Measurements from ENCODE around the gene SLC5A11.

SLC5A11 gene

DNA sequence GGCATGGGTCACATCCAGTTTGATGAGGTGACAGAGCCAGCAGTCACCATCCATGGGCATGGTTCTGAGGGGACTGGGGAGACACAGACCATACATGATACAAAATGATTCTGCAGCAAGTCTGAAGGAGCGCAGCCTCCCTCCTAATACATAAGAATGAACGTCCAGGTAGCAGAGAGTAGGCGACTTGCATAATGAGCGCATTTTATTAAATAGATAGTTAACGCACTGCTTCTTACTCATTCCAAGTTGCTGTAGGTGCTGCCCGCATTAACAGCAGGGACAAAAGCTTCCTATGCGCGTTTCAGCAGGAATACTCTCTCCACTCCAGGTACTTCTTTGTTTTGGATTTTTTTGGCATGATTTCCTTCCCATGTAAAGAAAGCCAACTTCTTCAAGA is 73.8 kb downstream of the SLC5A11 start:
- DNase-seq (ENCODE audit: low read depth, low spot score) = no peak

DNA sequence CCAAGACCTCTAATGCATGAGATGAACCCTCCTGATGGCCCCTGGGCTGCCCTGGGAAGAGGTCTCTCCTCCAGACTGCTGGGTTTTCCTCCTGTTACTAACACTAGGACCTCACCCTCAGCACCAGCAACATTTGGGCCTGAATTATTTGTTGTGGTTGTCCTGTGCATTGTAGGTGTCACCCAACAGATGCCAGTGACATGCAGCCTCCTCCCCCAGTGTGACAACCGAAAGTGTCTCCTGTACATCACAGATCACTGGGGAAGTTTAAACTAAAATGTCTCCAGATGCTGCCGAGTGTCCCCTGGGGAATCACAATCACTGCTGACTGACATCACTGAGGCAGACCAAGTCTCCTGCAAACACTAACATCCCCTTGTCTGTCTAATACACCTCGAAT is 74.8 kb downstream of the SLC5A11 start:
- DNase-seq (ENCODE audit: low read depth, low spot score) = no peak

DNA sequence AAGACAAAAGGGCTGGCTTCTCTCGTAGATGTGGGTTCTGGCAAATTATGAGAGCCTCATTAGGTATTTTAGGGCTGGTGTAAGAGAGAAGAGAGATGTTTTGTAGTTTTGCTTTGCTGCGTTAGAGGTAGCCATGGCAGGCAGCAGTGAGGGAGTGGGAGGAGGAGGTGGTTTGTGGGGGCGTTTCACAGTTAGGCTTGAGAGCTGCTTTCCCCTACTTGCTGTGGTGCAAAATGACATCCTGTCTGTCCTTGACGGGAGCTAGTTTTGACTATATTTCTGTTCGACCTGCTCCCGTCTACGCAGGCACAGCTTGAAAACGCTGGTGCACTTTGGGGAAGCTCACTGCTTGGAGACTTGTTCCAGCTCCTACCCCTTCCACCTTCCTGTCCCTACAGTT is 75.5 kb downstream of the SLC5A11 start:
- no peak for DNase-seq (ENCODE audit: low read depth, low spot score)

DNA sequence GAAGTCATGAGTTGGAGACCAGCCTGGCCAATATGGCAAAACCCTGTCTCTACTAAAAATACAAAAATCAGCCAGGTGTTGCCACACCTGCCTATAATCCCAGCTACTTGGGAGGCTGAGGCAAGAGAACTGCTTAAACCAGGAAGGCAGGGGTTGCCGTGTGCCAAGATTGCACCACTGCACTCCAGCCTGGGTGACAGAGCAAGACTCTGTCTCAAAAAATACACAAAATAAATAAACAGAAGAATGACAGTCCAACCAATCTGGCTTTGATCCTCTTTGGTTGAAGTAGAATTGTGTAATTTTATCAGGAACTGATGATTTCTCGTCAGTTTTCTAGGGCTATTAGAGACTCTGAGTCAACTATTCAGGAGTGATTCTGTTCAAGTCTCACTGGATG is 79.4 kb downstream of the SLC5A11 start:
- no peak for DNase-seq (ENCODE audit: low read depth, low spot score)

DNA sequence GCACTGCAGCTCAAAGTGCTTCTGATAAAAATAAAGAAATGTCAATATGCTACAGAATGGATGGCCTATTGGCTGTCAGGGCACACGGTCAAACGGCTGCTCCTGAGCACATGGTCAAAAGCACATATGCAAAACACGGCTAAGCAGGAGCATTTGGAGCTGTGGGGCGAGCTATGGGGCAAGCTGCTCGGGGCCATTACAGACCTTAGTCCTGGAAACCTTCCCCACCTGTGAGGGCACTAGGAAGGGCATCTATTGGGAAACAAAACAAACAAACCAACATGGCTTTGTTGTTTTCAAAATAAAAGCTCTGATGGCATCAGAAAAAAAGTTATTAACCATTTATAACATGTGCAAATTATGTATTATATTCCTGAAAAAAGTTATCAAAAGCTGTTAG is 83.6 kb downstream of the SLC5A11 start:
- no peak for DNase-seq (ENCODE audit: low read depth, low spot score)

DNA sequence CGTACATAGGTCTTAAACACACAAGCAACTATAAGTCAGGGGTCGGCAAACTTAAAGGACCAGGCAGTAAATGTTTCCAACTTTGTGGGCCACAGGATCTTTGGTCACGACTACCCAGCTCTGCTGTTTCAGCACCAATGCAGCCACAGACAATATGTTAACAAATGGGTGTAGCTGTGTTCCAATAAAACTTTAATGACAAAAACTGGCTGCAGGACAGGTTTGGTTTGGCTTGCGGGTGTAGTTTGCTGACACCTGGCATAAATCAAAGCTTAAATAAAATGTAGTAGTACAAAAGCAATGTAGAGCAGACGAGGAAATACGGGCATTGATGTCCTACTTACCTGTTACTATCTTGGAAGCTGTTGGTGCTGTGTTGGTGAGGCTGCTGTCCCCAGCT is 84.7 kb downstream of the SLC5A11 start:
- no peak for DNase-seq (ENCODE audit: low read depth, low spot score)

DNA sequence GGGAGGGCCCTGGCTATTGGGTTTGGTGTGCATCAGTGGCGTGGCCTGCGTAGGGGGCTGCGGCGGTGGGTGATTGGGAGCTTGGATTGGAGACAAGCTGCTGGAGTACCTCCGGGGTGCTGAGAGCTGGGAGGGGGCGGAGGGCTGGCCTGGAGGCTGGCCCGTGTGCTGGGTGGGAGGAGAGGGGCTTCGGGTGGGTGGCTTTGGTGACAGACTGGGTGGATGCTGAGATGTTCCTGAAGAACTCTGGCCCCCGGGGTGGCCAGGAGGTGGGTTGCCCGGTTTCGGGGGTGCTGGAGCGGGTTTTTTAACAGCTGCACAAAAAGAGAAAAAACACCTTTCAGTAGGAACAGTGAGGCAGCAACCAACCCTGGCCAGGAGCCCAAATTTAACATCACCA is 85.3 kb downstream of the SLC5A11 start:
- DNase-seq (ENCODE audit: low read depth, low spot score) = no peak

DNA sequence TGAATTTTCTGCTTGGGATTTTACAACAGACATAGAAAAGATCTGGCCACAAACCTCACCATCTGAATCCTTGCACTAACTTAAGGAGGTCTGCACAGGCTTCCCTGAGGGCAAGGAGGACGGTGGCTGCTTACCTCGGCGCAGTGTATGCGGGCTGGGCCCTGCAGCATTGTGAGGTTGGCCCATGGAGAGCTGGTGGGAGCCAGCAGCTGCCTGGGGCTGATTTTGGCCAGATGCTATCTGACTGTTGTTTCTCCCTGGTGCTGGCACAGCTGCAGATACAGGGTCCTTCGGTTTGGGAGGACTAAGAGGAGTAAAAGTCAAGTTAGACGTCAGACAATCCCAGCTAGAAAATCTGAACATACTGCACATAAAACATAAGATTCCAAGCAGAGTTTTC is 89.6 kb downstream of the SLC5A11 start:
- peak; percentile 82 for DNase-seq (ENCODE audit: low read depth, low spot score)

DNA sequence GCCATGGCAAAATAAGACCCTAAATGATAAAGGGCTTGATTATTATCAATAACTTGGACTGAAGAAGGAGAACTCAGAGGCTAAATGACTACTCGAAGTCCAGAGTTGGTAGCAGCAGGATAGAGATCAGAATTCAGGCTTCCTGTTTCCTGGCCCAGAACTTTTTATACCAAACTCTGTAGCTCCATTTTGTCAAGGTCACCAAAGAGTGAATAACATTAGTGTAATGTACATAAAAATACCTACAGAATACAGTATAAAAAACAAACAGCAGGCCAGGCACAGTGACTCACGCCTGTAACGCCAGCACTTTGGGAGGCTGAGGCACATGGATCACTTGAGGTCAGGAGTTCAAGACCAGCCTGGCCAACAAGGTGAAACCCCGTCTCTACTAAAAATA is 90.4 kb downstream of the SLC5A11 start:
- DNase-seq (ENCODE audit: low read depth, low spot score) = no peak

DNA sequence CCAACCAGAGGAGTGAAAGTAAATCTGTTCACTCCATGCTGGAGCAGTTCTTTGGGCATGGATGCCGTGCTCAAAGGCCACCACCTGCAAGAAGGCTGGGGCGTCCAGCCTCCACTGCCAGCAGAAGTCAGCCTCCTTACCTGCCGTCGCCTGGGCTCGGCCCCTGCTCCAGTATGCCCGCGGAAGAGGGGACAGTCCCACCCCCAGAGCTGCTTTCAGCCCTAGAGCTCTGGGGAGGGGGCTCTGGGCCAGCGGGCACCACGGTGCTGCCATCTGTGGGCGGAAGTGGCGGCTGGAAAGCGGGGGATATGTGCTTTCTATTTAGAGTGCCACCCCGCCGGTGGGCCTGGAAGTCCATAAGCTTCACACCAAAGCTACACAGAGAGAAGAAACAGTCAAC is 93.5 kb downstream of the SLC5A11 start:
- DNase-seq (ENCODE audit: low read depth, low spot score) = no peak

DNA sequence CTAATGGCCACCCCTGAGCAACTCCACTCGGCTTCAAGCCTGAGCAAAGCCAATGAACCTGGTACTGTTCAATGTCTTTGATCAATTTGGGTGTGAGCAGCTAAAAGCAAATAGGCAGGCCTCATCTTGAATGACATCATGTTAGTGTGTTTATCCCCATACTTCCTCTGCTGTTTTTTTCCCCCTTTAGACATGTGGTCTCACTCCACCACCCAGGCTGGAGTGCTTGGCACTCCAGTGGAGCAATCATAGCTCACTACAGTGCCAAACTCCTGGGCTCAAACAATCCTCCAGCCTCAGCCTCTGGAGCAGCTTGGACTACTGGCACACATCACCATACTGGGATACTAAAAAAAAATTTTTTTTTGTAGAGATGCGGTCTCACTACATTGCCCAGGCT is 94.0 kb downstream of the SLC5A11 start:
- DNase-seq (ENCODE audit: low read depth, low spot score) = no peak

DNA sequence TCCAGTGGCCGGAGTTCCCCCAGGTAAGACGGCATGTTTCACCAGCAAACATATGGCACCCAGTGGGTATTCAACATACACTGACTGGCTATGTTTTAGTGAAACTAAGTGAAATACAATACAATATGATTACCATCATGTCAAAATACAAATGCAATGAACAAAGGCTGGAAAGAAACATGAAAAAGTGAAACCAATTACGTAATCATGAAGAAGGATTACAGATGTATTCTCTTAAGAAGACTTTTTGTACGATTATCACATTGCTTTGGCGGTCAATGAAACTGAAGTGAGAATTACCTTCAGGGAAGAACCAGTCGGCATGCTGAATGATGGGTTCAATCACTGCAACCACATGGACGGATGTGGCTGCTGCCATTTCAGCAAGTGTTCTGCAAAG is 97.7 kb downstream of the SLC5A11 start:
- DNase-seq (ENCODE audit: low read depth, low spot score) = no peak

DNA sequence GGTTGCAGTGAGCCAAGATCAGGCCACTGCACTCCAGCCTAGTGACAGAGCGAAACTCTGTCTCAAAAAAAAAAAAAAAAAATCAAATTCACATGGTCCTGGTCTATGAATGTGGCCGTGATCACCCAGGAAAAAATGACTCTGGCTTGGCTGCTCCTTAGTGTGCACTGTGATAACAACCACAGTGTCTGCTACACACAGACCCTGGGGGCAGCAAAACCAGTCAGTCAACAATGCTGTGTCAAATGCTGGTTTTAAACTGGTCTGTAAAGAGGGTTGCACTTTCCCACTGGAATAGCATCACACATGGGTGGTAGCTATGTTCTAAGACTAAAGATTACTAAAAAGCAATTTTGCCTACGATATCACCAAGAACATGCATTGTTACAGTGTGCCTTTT is 98.4 kb downstream of the SLC5A11 start:
- DNase-seq (ENCODE audit: low read depth, low spot score) = peak; percentile 42

DNA sequence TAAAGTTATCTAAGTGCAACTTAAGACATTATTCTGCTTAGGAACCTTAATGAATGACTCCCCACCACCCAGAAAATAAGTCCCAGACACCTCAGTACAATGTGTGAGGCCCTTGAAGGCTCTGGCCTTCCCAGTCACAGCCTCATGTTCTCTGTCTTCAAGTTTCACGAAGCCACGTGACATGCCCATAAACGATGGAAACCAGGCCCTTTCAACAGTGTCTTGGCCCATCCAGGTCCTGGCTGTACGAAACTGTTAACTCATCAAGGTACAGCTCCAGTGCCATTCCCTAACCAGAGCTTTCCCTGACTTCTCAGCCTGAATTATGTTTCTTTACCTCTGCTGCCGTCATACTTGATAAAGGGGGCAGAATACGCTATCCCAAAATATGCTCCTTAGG is 100.4 kb downstream of the SLC5A11 start:
- DNase-seq (ENCODE audit: low read depth, low spot score) = no peak

DNA sequence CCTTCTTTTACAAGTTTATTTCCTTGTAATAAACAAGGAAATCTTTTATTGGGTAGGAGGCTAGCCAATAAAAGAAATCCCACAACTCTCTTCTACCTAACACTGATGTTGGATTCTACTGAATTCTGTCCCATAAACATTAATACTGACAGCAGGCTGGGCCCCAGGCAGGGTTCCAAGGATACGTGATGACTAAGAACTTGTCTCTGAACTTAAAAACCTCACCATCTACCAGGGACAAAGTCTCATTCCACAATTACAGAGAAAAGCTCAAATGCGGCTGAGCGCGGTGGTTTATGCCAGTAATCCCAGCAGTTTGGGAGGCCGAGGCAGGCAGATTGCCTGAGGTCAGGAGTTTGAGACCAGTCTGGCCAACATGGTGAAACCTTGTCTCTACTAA is 104.5 kb downstream of the SLC5A11 start:
- DNase-seq (ENCODE audit: low read depth, low spot score) = no peak

DNA sequence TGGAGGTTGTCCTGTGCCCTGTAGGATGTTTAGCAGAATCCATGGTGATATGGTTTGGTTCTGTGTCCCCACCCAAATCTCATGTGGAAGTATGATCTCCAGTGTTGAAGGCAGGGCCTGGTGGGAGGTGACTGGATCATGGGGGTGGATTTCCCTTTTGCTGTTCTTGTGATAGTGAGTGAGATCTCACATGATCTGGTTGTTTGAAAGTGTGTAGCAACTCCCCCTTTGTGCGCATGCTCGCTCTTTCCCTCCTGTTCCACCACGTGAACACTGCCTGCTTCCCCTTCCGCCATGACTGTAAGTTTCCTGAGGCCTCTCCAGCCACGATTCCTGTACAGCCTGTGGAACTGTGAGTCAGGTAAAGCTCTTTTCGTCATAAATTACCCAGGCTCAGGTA is 107.5 kb downstream of the SLC5A11 start:
- DNase-seq (ENCODE audit: low read depth, low spot score) = no peak

DNA sequence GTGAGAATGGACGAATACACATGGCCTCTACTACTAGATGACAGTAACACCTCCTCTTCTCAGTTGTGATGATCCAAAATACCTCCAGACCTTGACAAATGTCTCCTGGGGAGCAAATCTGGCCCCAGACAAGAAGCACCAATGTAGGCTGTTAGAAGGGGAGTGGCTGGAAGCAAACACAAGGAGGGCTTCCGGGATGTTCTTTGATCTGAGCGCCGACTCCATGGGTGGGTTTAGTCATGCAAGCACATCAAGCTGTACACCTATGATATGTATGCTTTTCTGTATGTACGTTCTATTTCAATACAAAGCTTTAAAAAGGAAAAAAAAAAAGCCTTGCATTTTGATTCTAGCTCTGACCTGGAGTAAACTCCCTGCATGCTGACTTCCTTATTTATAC is 108.0 kb downstream of the SLC5A11 start:
- DNase-seq (ENCODE audit: low read depth, low spot score) = no peak

DNA sequence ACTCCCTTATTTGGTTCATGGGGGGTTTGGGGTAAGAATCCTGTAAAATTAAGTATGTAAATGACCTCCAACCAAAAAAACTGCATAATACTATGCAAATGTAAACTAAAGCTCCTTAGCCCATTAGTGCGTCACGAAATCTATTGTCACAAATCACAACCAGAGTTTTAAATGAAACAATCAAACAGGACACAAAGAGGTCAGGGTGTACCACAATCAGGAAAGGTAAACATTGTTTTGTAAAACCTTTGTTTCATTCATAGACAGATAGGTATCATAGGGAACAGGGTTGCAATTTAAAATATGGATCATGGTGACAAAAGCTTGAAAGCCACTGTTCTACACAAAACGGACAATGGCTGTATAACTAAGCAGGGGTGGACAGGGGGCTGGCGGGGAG is 108.4 kb downstream of the SLC5A11 start:
- no peak for DNase-seq (ENCODE audit: low read depth, low spot score)

DNA sequence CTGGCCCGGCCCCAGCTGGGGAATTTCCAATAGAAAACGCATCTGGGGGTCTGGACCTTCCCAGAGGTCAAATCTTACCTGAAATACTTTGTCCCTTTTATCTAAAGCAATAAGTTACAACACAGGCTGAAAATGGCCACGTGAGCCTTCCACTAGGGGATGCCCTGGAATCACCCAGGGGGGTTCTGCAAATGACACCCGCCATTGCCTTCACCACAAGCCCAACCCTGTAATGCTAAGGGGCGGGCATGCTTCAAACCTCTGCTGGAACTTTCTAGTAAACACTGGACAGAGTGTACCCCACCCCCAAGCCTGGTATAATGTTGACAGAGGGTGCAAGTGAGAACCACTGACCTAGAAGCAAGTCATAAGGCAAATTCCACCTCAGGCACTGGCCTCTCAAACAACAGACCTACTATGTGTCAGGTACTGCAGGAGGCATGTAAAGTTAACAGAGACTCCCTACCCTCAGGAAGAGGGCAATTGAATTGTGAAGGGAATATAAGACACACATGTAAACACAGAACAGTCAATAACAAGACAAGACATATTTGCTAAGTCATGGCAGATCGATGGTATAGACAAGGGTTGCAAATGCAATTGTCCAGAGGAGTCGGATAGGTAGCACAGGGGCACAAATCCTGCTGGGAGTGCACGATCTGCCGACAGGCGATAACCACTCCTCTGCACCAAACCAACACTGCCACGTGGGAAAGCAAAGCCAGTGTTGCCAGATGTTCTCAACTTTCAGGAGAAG is 110.4 kb downstream of the SLC5A11 start:
- no peak for DNase-seq (ENCODE audit: low read depth, low spot score)

DNA sequence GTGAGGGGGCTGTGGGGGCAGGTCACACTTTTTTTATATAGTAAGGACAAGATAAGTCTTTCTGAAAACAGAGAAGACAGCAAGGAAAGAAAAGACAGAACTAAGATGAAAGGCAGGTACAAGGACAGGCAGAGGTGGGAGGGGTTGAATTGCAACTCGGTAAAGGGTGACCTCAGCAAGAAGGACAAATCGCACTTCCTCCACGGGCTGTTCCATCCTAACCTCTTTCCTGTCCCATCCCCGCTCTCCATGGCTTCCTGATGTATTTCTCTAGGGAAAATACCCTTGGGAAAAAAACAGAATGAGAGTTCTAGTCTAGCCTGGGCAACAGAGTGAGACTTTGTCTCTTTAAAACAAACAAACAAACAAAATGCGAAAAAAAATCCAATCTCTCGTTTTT is 112.1 kb downstream of the SLC5A11 start:
- no peak for DNase-seq (ENCODE audit: low read depth, low spot score)

Measured in ELF-1 (cell line).